ENCODE data around the gene ARHGAP10.

ARHGAP10 gene

DNA sequence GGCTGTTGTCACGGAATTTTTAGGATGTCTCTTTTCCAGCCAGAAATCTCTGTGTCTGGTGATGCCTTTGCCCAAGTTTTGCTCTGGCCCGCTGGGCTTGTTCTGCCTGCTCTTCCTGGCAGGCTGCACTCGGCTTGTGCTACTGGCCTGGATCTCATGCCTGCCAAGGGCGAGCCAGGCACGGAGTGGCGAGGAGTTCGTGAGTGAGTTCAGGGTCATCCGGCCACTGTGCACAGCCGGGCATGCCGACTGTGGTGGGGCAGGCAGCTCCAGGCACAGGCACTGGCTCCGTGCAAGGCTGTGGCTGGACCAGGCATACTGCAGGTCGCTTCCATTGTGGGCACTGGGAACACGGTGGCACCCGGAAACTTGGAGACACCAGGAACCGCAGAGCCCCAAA is 129.1 kb downstream of the ARHGAP10 start:
- POLR2A ChIA-PET (ENCODE audit: low non-redundant PET), result no interaction called here
- DNase-seq (ENCODE audit: low spot score), result no peak
- H3K27ac ChIP-seq, result no peak overlapping the region
- TF ChIP-seq CTCF (conservative IDR thresholded peaks at IDR 0.05; ENCODE audit: low read depth), result no peak
- CTCF ChIA-PET, result no interaction called here

DNA sequence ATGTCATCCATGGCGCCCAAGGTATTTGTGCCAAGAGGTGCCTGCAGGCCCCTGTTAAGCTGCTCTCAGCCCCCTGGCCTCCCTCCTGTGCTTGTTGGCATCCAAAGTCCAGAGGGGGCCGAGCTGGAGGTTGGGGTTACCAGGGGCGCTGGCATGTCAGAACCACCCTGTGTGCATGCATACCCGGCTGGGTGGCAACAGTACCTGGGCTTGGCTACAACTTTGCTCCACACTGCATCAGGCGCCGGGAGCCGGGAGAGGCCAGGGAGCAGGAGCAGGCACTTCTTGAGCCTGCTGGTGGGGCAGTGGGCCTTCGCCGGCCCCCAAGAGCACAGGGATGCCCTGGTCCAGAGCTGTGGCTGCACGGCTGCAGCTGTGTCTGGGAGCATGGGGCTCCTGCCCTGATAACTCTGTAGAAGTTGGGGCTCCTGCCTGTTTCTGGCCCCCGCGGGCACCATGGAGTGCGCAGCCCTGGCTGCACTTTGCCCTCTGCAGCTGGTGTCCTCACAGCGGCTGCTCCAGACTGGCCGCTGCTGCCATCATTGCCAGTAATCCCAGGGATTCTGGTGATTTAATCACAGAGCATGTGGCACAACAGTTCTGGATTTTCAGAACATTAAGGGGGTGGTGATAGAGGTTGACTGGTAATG is 130.3 kb downstream of the ARHGAP10 start:
- DNase-seq (ENCODE audit: low spot score), result no peak
- POLR2A ChIA-PET (ENCODE audit: low non-redundant PET), result no interaction called here
- CTCF ChIA-PET, result interaction anchor here (0.6 to 0.7 kb wide), 2 partner anchors 16 to 553 kb away, joined by 3 to 6 read pairs; no protein-coding TSS in a partner anchor

GRCh38 chr4:147863111-147863747 is 131.3 kb downstream of the ARHGAP10 start:
- DNase-seq (ENCODE audit: low spot score), result no peak

More for the DNA sequence above, 130.3 kb downstream of the ARHGAP10 start:
- TF ChIP-seq CTCF (conservative IDR thresholded peaks at IDR 0.05; ENCODE audit: low read depth), result no peak
- peak overlapping the region; percentile 21; the same call in 1 of the 2 replicates for H3K27ac ChIP-seq

GRCh38 chr4:147863808-147864472 is 132.1 kb downstream of the ARHGAP10 start:
- POLR2A ChIA-PET (ENCODE audit: low non-redundant PET), result no interaction called here
- no peak for DNase-seq (ENCODE audit: low spot score)

More at GRCh38 chr4:147863111-147863747, 131.3 kb downstream of the ARHGAP10 start:
- TF ChIP-seq CTCF (conservative IDR thresholded peaks at IDR 0.05; ENCODE audit: low read depth), result no peak
- CTCF ChIA-PET, result no interaction called here
- POLR2A ChIA-PET (ENCODE audit: low non-redundant PET), result no interaction called here
- no peak overlapping the region for H3K27ac ChIP-seq

DNA sequence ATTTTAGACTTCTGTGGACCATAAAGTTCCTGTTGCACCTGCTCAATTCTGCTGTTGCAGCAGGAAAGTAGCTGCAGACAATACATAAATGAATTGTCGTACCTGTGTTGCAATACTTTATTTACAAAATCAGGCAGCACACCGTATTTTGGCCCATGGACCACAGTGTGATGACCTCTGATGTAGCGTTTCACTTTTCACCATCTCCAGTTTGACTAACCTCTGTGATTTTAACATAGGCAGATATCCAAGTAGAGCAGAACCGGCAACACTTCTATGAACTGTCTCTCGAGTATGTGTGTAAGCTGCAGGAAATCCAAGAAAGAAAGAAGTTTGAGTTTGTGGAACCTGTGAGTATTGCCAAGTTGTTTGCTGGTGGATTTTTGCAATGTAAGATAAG is 132.7 kb downstream of the ARHGAP10 start:
- POLR2A ChIA-PET (ENCODE audit: low non-redundant PET), result no interaction called here
- H3K27ac ChIP-seq, result no peak overlapping the region
- CTCF ChIA-PET, result interaction anchor here (0.7 to 3.2 kb wide), 2 partner anchors 156 to 917 kb away, joined by 3 to 33 read pairs; no protein-coding TSS in a partner anchor
- no peak for DNase-seq (ENCODE audit: low spot score)
- TF ChIP-seq CTCF (conservative IDR thresholded peaks at IDR 0.05; ENCODE audit: low read depth), result no peak

More at GRCh38 chr4:147863808-147864472, 132.1 kb downstream of the ARHGAP10 start:
- CTCF ChIA-PET, result interaction anchor here (0.7 kb wide), 1 partner anchor 918 kb away, joined by 3 read pairs; no protein-coding TSS in a partner anchor
- H3K27ac ChIP-seq, result no peak overlapping the region
- TF ChIP-seq CTCF (conservative IDR thresholded peaks at IDR 0.05; ENCODE audit: low read depth), result no peak

- no peak for TF ChIP-seq CTCF (conservative IDR thresholded peaks at IDR 0.05; ENCODE audit: low read depth)
- no peak overlapping the region for H3K27ac ChIP-seq
- DNase-seq (ENCODE audit: low spot score), result no peak
- POLR2A ChIA-PET (ENCODE audit: low non-redundant PET), result no interaction called here
- CTCF ChIA-PET, result interaction anchor here (0.6 to 3.2 kb wide), 10 partner anchors 133 to 503 kb away, joined by 3 to 33 read pairs (median 4); partner anchors contain the start of genes ARHGAP10 and TMEM184C
These were observed 134.0 kb downstream of the ARHGAP10 start for GRCh38 chr4:147865926-147866325.
